GM19239 (cell line): Measurements from ENCODE around the gene NRP2.

Experiments used
- DNase-seq: peaks from one replicate; pipeline ENCODE4 v3.0.0; 2011; ENCODE audit warnings: low spot score; ENCODE audit not compliant: insufficient read length
- FAIRE-seq: peaks from 2 replicates; lab custom pipeline; 2011; peaks lifted over from hg19 to GRCh38; lab: Jason Lieb, UNC

NRP2 gene

GRCh38 chr2:205657579-205657978 is 24.7 kb upstream of the NRP2 start:
- FAIRE-seq (no peak), DNase-seq (no peak)

- DNase-seq (no peak), FAIRE-seq (no peak)
Observed at GRCh38 chr2:205658068-205658467, 24.2 kb upstream of the NRP2 start.

- no peak for DNase-seq
- no peak for FAIRE-seq
Observed at GRCh38 chr2:205658572-205658971, 23.7 kb upstream of the NRP2 start.

GRCh38 chr2:205659922-205660321 is 22.4 kb upstream of the NRP2 start:
- DNase-seq = no peak
- no peak for FAIRE-seq

- DNase-seq (no peak), FAIRE-seq (no peak)
Observed at GRCh38 chr2:205660521-205661124, 21.7 kb upstream of the NRP2 start.

- FAIRE-seq (no peak), DNase-seq (no peak)
Observed at GRCh38 chr2:205661281-205661680, 21.0 kb upstream of the NRP2 start.

- no peak for DNase-seq
Observed at GRCh38 chr2:205662206-205662965, 19.9 kb upstream of the NRP2 start.

GRCh38 chr2:205665791-205666190 is 16.5 kb upstream of the NRP2 start:
- no peak for DNase-seq
- FAIRE-seq = no peak

More at GRCh38 chr2:205662206-205662965, 19.9 kb upstream of the NRP2 start:
- no peak for FAIRE-seq

- FAIRE-seq (no peak), DNase-seq (no peak)
Observed at GRCh38 chr2:205670292-205670691, 12.0 kb upstream of the NRP2 start.

- FAIRE-seq = no peak
- no peak for DNase-seq
Observed at GRCh38 chr2:205673312-205673711, 9.0 kb upstream of the NRP2 start.

GRCh38 chr2:205675861-205676516 is 6.3 kb upstream of the NRP2 start:
- no peak for DNase-seq
- peak; percentile 66 for FAIRE-seq

GRCh38 chr2:205678541-205679142 is 3.7 kb upstream of the NRP2 start:
- FAIRE-seq = no peak
- DNase-seq = no peak

GRCh38 chr2:205679410-205680009 is 2.8 kb upstream of the NRP2 start:
- no peak for FAIRE-seq
- no peak for DNase-seq

- peak; percentile 93 for FAIRE-seq
- DNase-seq = no peak
Observed at GRCh38 chr2:205680067-205680466, 2.2 kb upstream of the NRP2 start.

- DNase-seq (no peak), FAIRE-seq (no peak)
Observed at GRCh38 chr2:205680903-205681302, 1.4 kb upstream of the NRP2 start.

- DNase-seq (no peak), FAIRE-seq (no peak)
Observed at GRCh38 chr2:205681401-205682238, 681 bp upstream of the NRP2 start.

- DNase-seq (no peak), FAIRE-seq (peak; percentile 18)
Observed at GRCh38 chr2:205682971-205683501, 735 bp downstream of the NRP2 start.

GRCh38 chr2:205683502-205684367 is 1.4 kb downstream of the NRP2 start:
- no peak for FAIRE-seq
- no peak for DNase-seq
